SK-N-SH (cell line): Measurements from ENCODE around the gene LRRC70. TPM values are rescaled to one million over a fixed set of nuclear protein-coding genes. Genes with fewer than 3 reads are reported as not detected.

Experiments
- CTCF ChIA-PET: fragments of 300-600, 350-600 bp; formaldehyde crosslinking; extraction: SDS; loops from one replicate; lab custom pipeline; 2021; lab: Yijun Ruan, JAX
- POLR2A ChIA-PET: fragments of 350-600 bp; sonication (Branson Sonifier 250); formaldehyde crosslinking; extraction: SDS; loops from one replicate; lab custom pipeline; 2020; ENCODE audit warnings: antibody characterized with exemption, inconsistent platforms; lab: Yijun Ruan, JAX
- DNase-seq: peaks from one replicate; pipeline ENCODE4 v3.0.0; 2012
- H2AFZ ChIP-seq: fragments of 200-600 bp; sonication (generic); 2 replicates; pipeline ENCODE4 v1.8.1; 2016; ENCODE audit warnings: antibody characterized with exemption, mild to moderate bottlenecking, low read depth
- H3F3A ChIP-seq: fragments of 200-600 bp; sonication (generic); replicated peaks from 2 replicates; pipeline ENCODE3; 2016; ENCODE audit warnings: antibody characterized with exemption, mild to moderate bottlenecking; ENCODE audit not compliant: insufficient read depth
- H3K27ac ChIP-seq, 2 experiments: fragments of 200-500 bp in 1 of 2; fragments of 200-600 bp in 1 of 2; sonication (Bioruptor generic) in 1 of 2; sonication (generic), shearing (Covaris generic) in 1 of 2; 2 replicates each; pipeline versions ENCODE4 v1.5.1 to v1.6.1; 2014 to 2016; ENCODE audit warnings: low read depth in 2 of 2, inconsistent platforms in 1 of 2, low read length in 1 of 2, mild to moderate bottlenecking in 1 of 2, mixed read lengths in 1 of 2
- H3K27me3 ChIP-seq: fragments of 200-600 bp; sonication (generic), shearing (Covaris generic); 2 replicates; pipeline ENCODE4 v1.6.1; 2016; ENCODE audit warnings: mixed run types; ENCODE audit not compliant: insufficient read depth
- H3K36me3 ChIP-seq, 2 experiments: fragments of 200-500 bp in 1 of 2; fragments of 200-600 bp in 1 of 2; sonication (Bioruptor generic) in 1 of 2; sonication (generic) in 1 of 2; replicated peaks in 1 of 2; 2 replicates each; pipeline versions ENCODE3 to v1.5.1; 2014 to 2016; ENCODE audit warnings: low read length in 1 of 2, mild to moderate bottlenecking in 1 of 2; ENCODE audit not compliant: insufficient read depth in 2 of 2, control insufficient read depth in 1 of 2
- H3K4me1 ChIP-seq, 2 experiments: fragments of 200-500 bp in 1 of 2; fragments of 200-600 bp in 1 of 2; sonication (Bioruptor generic) in 1 of 2; sonication (generic), shearing (Covaris generic) in 1 of 2; 2 replicates each; pipeline versions ENCODE4 v1.5.1 to v1.6.1; 2014 to 2016; ENCODE audit warnings: low read depth in 1 of 2, low read length in 1 of 2, mixed run types in 1 of 2; ENCODE audit not compliant: insufficient read depth in 2 of 2, control insufficient read depth in 1 of 2
- H3K4me2 ChIP-seq: fragments of 200-600 bp; sonication (generic), shearing (Covaris generic); 2 replicates; pipeline ENCODE4 v1.6.1; 2017; ENCODE audit warnings: mixed run types
- H3K4me3 ChIP-seq, 2 experiments: fragments of 200-500 bp in 1 of 2; fragments of 200-600 bp in 1 of 2; sonication (Bioruptor generic) in 1 of 2; sonication (generic), shearing (Covaris generic) in 1 of 2; 2 replicates each; pipeline versions ENCODE4 v1.5.1 to v1.8.1; 2014 to 2016; ENCODE audit warnings: low read depth in 2 of 2, inconsistent platforms in 1 of 2, low read length in 1 of 2, mild to moderate bottlenecking in 1 of 2, mixed read lengths in 1 of 2, moderate library complexity in 1 of 2
- H3K79me2 ChIP-seq: fragments of 200-600 bp; sonication (generic); 2 replicates; pipeline ENCODE4 v1.8.1; 2017; ENCODE audit warnings: mild to moderate bottlenecking; ENCODE audit not compliant: insufficient read depth
- H3K9ac ChIP-seq: fragments of 200-600 bp; sonication (generic); 2 replicates; pipeline ENCODE4 v1.6.1; 2017; ENCODE audit warnings: mixed run types
- H3K9me2 ChIP-seq: fragments of 200-600 bp; sonication (generic); 2 replicates; pipeline ENCODE4 v1.6.1; 2017; ENCODE audit warnings: mixed run types
- H3K9me3 ChIP-seq: fragments of 200-600 bp; sonication (generic); 2 replicates; pipeline ENCODE4 v1.6.1; 2017; ENCODE audit warnings: mixed run types, mild to moderate bottlenecking, moderate library complexity
- H4K20me1 ChIP-seq: fragments of 200-600 bp; sonication (generic); 2 replicates; pipeline ENCODE4 v1.6.1; 2017; ENCODE audit warnings: mild to moderate bottlenecking, mixed run types; ENCODE audit not compliant: insufficient read depth
- EP300 ChIP-seq, 2 experiments: IDR thresholded peaks; 2 replicates each; pipeline versions ENCODE4 v1.4.0 to v1.6.1; 2012; ENCODE audit warnings: borderline replicate concordance in 1 of 2, low read depth in 1 of 2, low read length in 1 of 2
- EZH2phosphoT487 ChIP-seq: fragments of 200-600 bp; sonication (generic); IDR thresholded peaks from 2 replicates; pipeline ENCODE4 v1.6.1; 2017; ENCODE audit warnings: low read depth, mixed run types, mild to moderate bottlenecking, antibody characterized with exemption, moderate library complexity, borderline replicate concordance
- IRF3 ChIP-seq: fragments of 150-350 bp; IDR thresholded peaks from 2 replicates; pipeline ENCODE4 v1.6.1; 2016; ENCODE audit warnings: mild to moderate bottlenecking, low read depth, low read length
- NFIC ChIP-seq: IDR thresholded peaks from 2 replicates; pipeline ENCODE4 v1.4.0; 2012; ENCODE audit warnings: borderline replicate concordance
- SIN3A ChIP-seq: IDR thresholded peaks from 2 replicates; pipeline ENCODE4 v1.6.1; 2012; ENCODE audit warnings: low read depth, mild to moderate bottlenecking, low read length, moderate library complexity, borderline replicate concordance
- SMC3 ChIP-seq: IDR thresholded peaks from 2 replicates; pipeline ENCODE4 v1.6.1; 2012; ENCODE audit warnings: low read depth, low read length, improper control_type of control experiment
- TAF1 ChIP-seq: IDR thresholded peaks from 2 replicates; pipeline ENCODE4 v1.6.1; 2012; ENCODE audit warnings: low read depth, mild to moderate bottlenecking, low read length, moderate library complexity, borderline replicate concordance
- TEAD4 ChIP-seq: IDR thresholded peaks from 2 replicates; pipeline ENCODE4 v1.4.0; 2012; ENCODE audit warnings: mild to moderate bottlenecking, borderline replicate concordance; ENCODE audit not compliant: insufficient read depth
- USF2 ChIP-seq: fragments of 150-350 bp; IDR thresholded peaks from 2 replicates; pipeline ENCODE4 v1.6.1; 2017; ENCODE audit warnings: antibody characterized with exemption, low read length, low read depth, borderline replicate concordance
- WGBS: methylation state at CpG from one replicate; pipeline ENCODE4 v1.1.6; 2017; ENCODE audit warnings: low lambda C conversion rate; 5-methylcytosine and 5-hydroxymethylcytosine counted together
- polyA plus RNA-seq, 3 experiments: library from polyadenylated mRNA; depleted of rRNA; stranded (reverse); fragments of >200 nt; gene quantifications; 2 replicates each; pipeline ENCODE4 v1.2.3, GENCODE V29; 2012
- TF ChIP-seq, protein P1 (sequence below): fragments of 200-600 bp; sonication (generic); IDR thresholded peaks from 2 replicates; pipeline ENCODE4 v1.6.1; 2017; ENCODE audit warnings: antibody characterized with exemption, mild to moderate bottlenecking, moderate library complexity
- TF ChIP-seq, protein P2 (sequence below): IDR thresholded peaks from 2 replicates; pipeline ENCODE4 v1.4.0; 2012; ENCODE audit warnings: low read depth, borderline replicate concordance

LRRC70 gene
- polyA plus RNA-seq, 1 of the 3 experiments (the other 2 are of a cell fraction) = 0.08 TPM

DNA sequence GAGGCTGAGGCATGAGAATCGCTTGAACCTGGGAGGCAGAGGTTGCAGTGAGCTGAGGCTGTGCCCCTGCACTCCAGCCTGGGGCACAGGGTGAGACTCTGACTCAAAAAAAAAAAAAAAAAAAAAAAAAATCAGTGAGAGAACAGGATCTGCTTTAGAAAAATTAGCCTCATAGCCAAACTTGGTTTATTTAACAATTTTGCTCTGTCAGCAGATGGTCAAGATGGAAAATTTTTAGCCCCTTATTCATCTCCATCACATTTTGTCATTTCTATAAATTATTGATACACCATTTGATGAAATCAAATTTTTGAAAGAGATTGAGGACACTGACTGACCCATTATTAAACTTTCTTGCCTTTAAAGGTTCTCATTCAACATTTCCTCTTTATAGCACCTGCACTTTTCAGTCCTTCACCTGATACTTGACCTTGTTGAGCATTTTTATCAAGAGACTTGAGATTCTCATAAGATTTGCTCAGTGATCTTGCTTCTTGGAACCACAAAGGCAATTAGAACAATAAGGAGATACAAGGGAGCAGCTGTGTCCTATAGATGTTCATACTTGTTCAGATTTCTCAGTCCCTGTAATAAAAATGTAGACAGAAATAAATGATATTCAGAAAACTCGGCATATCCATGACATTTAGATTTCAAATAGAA is 38.1 kb downstream of the LRRC70 start:
- no peaks in the 10 kb centered on the region; the same call in 1 of the 2 replicates for H3K9me3 ChIP-seq
- H3K27me3 ChIP-seq = no peaks in the 10 kb centered on the region
- peaks cover 0 to 4% of the 10 kb centered on the region in 2 experiments; a peak in 1 of 4 replicates for H3K4me1 ChIP-seq
- H3K4me2 ChIP-seq = no peak overlapping the region
- peaks cover 0 to 17% of the 10 kb centered on the region in 2 experiments for H3K36me3 ChIP-seq
- WGBS = 99% methylated on average over 2 of the region's 2 CpGs
- H3K27ac ChIP-seq = no peak overlapping the region
- TF ChIP-seq TEAD4 = no peak
- H3K9me2 ChIP-seq = no peaks in the 10 kb centered on the region; the same call in 1 of the 2 replicates
- H3K79me2 ChIP-seq = no peaks in the 10 kb centered on the region
- no peaks in the 10 kb centered on the region for H3F3A ChIP-seq
- ChIA-PET CTCF (no interaction called here), POLR2A (no interaction called here)
- H3K9ac ChIP-seq = no peak overlapping the region
- no peak overlapping the region for H2AFZ ChIP-seq
- DNase-seq = no peak
- no peak overlapping the region for H3K4me3 ChIP-seq
- H4K20me1 ChIP-seq = no peaks in the 10 kb centered on the region

- H3F3A ChIP-seq = no peaks in the 10 kb centered on the region
- H4K20me1 ChIP-seq = no peaks in the 10 kb centered on the region
- H3K4me2 ChIP-seq = no peak overlapping the region
- H2AFZ ChIP-seq = no peak overlapping the region
- peaks cover 0 to 4% of the 10 kb centered on the region in 2 experiments; a peak in 1 of 4 replicates for H3K4me1 ChIP-seq
- POLR2A ChIA-PET = no interaction called here
- TF ChIP-seq SMC3 (no peak), TAF1 (no peak), EP300 (IDR thresholded peaks at IDR 0.05; ENCODE audit: borderline replicate concordance in 1 of 2, low read depth in 1 of 2, low read length in 1 of 2) (no peak), SIN3A (no peak), NFIC (no peak), USF2 (no peak), EZH2phosphoT487 (no peak), IRF3 (no peak)
- TF ChIP-seq, protein P1, sequence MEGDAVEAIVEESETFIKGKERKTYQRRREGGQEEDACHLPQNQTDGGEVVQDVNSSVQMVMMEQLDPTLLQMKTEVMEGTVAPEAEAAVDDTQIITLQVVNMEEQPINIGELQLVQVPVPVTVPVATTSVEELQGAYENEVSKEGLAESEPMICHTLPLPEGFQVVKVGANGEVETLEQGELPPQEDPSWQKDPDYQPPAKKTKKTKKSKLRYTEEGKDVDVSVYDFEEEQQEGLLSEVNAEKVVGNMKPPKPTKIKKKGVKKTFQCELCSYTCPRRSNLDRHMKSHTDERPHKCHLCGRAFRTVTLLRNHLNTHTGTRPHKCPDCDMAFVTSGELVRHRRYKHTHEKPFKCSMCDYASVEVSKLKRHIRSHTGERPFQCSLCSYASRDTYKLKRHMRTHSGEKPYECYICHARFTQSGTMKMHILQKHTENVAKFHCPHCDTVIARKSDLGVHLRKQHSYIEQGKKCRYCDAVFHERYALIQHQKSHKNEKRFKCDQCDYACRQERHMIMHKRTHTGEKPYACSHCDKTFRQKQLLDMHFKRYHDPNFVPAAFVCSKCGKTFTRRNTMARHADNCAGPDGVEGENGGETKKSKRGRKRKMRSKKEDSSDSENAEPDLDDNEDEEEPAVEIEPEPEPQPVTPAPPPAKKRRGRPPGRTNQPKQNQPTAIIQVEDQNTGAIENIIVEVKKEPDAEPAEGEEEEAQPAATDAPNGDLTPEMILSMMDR = no peak
- TF ChIP-seq, protein P2, sequence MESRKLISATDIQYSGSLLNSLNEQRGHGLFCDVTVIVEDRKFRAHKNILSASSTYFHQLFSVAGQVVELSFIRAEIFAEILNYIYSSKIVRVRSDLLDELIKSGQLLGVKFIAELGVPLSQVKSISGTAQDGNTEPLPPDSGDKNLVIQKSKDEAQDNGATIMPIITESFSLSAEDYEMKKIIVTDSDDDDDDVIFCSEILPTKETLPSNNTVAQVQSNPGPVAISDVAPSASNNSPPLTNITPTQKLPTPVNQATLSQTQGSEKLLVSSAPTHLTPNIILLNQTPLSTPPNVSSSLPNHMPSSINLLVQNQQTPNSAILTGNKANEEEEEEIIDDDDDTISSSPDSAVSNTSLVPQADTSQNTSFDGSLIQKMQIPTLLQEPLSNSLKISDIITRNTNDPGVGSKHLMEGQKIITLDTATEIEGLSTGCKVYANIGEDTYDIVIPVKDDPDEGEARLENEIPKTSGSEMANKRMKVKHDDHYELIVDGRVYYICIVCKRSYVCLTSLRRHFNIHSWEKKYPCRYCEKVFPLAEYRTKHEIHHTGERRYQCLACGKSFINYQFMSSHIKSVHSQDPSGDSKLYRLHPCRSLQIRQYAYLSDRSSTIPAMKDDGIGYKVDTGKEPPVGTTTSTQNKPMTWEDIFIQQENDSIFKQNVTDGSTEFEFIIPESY = no peak
- TF ChIP-seq, all 33 proteins: peak for 0
- peaks cover 0 to 13% of the 10 kb centered on the region in 2 experiments for H3K36me3 ChIP-seq
- no peak overlapping the region for H3K4me3 ChIP-seq
- no peaks in the 10 kb centered on the region for H3K79me2 ChIP-seq
- no peaks in the 10 kb centered on the region for H3K27me3 ChIP-seq
- no peak overlapping the region for H3K9ac ChIP-seq
- no peaks in the 10 kb centered on the region; the same call in 1 of the 2 replicates for H3K9me3 ChIP-seq
- H3K27ac ChIP-seq = no peak overlapping the region
- DNase-seq = no peak
- CTCF ChIA-PET = no interaction called here
- no peaks in the 10 kb centered on the region; the same call in 1 of the 2 replicates for H3K9me2 ChIP-seq
Observed at GRCh38 chr5:62617943-62618342, 39.3 kb downstream of the LRRC70 start.
